K562 (cell line): Measurements from ENCODE around the gene GJC2. TPM values are rescaled to one million over a fixed set of nuclear protein-coding genes. Genes with fewer than 3 reads are reported as not detected.

ENCODE experiments used
- ARHGAP35 ChIP-seq: fragments of 450-650 bp; IDR thresholded peaks from 2 replicates; pipeline ENCODE4 v1.6.1; 2018; ENCODE audit not compliant: partially characterized antibody
- ARID1B ChIP-seq: fragments of 450-650 bp; IDR thresholded peaks from 2 replicates; pipeline ENCODE4 v1.6.1; 2016; ENCODE audit warnings: antibody characterized with exemption, mild to moderate bottlenecking, inconsistent platforms
- ETS1 ChIP-seq: conservative IDR thresholded peaks from 2 replicates; pipeline ENCODE4 v1.6.1; 2011; ENCODE audit warnings: low read depth, mild to moderate bottlenecking, low read length; ENCODE audit not compliant: control insufficient read depth
- EZH2 ChIP-seq: IDR thresholded peaks from 2 replicates; pipeline ENCODE4 v1.6.1; 2012; ENCODE audit warnings: low read depth, mild to moderate bottlenecking, inconsistent platforms, low read length, borderline replicate concordance
- FOXJ3 ChIP-seq: sonication (generic); formaldehyde crosslinking; IDR thresholded peaks from 2 replicates; pipeline ENCODE4 v1.4.0; 2020; ENCODE audit warnings: mild to moderate bottlenecking, missing genetic modification reagents
- GABPA ChIP-seq: fragments of 200-800 bp; sonication (Bioruptor generic); conservative IDR thresholded peaks from 2 replicates; pipeline ENCODE4 v1.6.1; 2016; ENCODE audit warnings: low read depth, missing genetic modification characterization, missing compliant biosample characterization
- GTF2E2 ChIP-seq: fragments of 200-800 bp; sonication (Bioruptor generic); IDR thresholded peaks from 2 replicates; pipeline ENCODE4 v1.6.1; 2016; ENCODE audit warnings: missing genetic modification characterization, missing compliant biosample characterization
- MAFF ChIP-seq: IDR thresholded peaks from 2 replicates; pipeline ENCODE4 v1.6.1; 2012; ENCODE audit warnings: low read length, improper control_type of control experiment
- MEIS2 ChIP-seq: fragments of 450-650 bp; IDR thresholded peaks from 2 replicates; pipeline ENCODE4 v1.6.1; 2014; ENCODE audit warnings: mild to moderate bottlenecking; ENCODE audit not compliant: partially characterized antibody
- NCOA6 ChIP-seq: fragments of 450-650 bp; IDR thresholded peaks from 2 replicates; pipeline ENCODE4 v1.6.1; 2017; ENCODE audit warnings: mild to moderate bottlenecking
- PHF20 ChIP-seq: fragments of 450-650 bp; IDR thresholded peaks from 2 replicates; pipeline ENCODE4 v1.6.1; 2018; ENCODE audit not compliant: partially characterized antibody
- PHF21A ChIP-seq: fragments of 450-650 bp; IDR thresholded peaks from 2 replicates; pipeline ENCODE4 v1.6.1; 2017; ENCODE audit warnings: low read depth, borderline replicate concordance
- PKNOX1 ChIP-seq: fragments of 450-650 bp; IDR thresholded peaks from 2 replicates; pipeline ENCODE4 v1.6.1; 2016
- RBFOX2 ChIP-seq: fragments of 200-400 bp; formaldehyde crosslinking; IDR thresholded peaks from 2 replicates; pipeline ENCODE4 v1.6.1; 2017; ENCODE audit warnings: low read depth, mild to moderate bottlenecking, low read length, moderate library complexity
- RNF2 ChIP-seq: sonication (generic); IDR thresholded peaks from 2 replicates; pipeline ENCODE4 v1.6.1; 2016
- SAP30 ChIP-seq: fragments of 200-600 bp; sonication (generic); IDR thresholded peaks from 2 replicates; pipeline ENCODE4 v1.6.1; 2012; ENCODE audit warnings: borderline replicate concordance, low read depth, mild to moderate bottlenecking, moderate library complexity, low read length, control low read depth, inconsistent platforms; ENCODE audit not compliant: insufficient read depth, poor library complexity, severe bottlenecking
- SMARCB1 ChIP-seq: IDR thresholded peaks from 2 replicates; pipeline ENCODE4 v1.6.1; 2011; ENCODE audit warnings: improper control_type of control experiment, low read depth; ENCODE audit not compliant: insufficient read length
- SMARCE1 ChIP-seq: fragments of 450-650 bp; IDR thresholded peaks from 2 replicates; pipeline ENCODE4 v1.7.1; 2016; ENCODE audit warnings: mild to moderate bottlenecking
- TAF15 ChIP-seq: fragments of 200-400 bp; formaldehyde crosslinking; IDR thresholded peaks from 2 replicates; pipeline ENCODE4 v1.6.1; 2017; ENCODE audit warnings: mild to moderate bottlenecking, low read depth, low read length, moderate library complexity
- THRAP3 ChIP-seq: fragments of 450-650 bp; IDR thresholded peaks from 2 replicates; pipeline ENCODE4 v1.6.1; 2016; ENCODE audit warnings: mild to moderate bottlenecking, inconsistent platforms, borderline replicate concordance
- ZNF174 ChIP-seq: fragments of 250-450 bp; sonication (Bioruptor Pico); IDR thresholded peaks from 2 replicates; pipeline ENCODE4 v1.4.0; 2020; ENCODE audit warnings: mild to moderate bottlenecking
- ZNF3 ChIP-seq: fragments of 250-450 bp; sonication (Bioruptor Pico); IDR thresholded peaks from 2 replicates; pipeline ENCODE4 v1.5.0; 2021; ENCODE audit warnings: mild to moderate bottlenecking, moderate library complexity
- ZNF507 ChIP-seq: conservative IDR thresholded peaks from 2 replicates; pipeline ENCODE4 v1.6.1; 2017; ENCODE audit warnings: missing genetic modification characterization, missing compliant biosample characterization
- ZNF512 ChIP-seq: IDR thresholded peaks from 2 replicates; pipeline ENCODE4 v1.6.1; 2016; ENCODE audit warnings: missing genetic modification characterization, missing compliant biosample characterization
- ZNF551 ChIP-seq: fragments of 250-450 bp; sonication (Bioruptor Pico); IDR thresholded peaks from 2 replicates; pipeline ENCODE4 v1.5.0; 2021; ENCODE audit warnings: mild to moderate bottlenecking, moderate library complexity
- ZNF764 ChIP-seq: fragments of 250-450 bp; sonication (Bioruptor Pico); IDR thresholded peaks from 2 replicates; pipeline ENCODE4 v1.4.0; 2020; ENCODE audit warnings: low read depth, mild to moderate bottlenecking, moderate library complexity
- ZSCAN32 ChIP-seq: fragments of 450-650 bp; formaldehyde crosslinking; IDR thresholded peaks from 2 replicates; pipeline ENCODE4 v1.4.0; 2020; ENCODE audit warnings: mild to moderate bottlenecking, moderate library complexity
- polyA plus RNA-seq, 8 experiments: library from polyadenylated mRNA; depleted of rRNA in 4 of 8; stranded (reverse) in 5 of 8; unstranded in 3 of 8; fragments of >200 nt; fragmentation: Nextera tagmentation in 2 of 8; fragmentation: Illumina TruSeq in 1 of 8; extraction: Ambion mirVana in 2 of 8; extraction: Trizol in 1 of 8; gene quantifications; 2 replicates each; pipeline versions ENCODE4 v1.2.1 to v1.2.3, GENCODE V29; 2011 to 2014; ENCODE audit warnings: inconsistent platforms in 1 of 8, missing spikeins in 1 of 8
- total RNA-seq, 7 experiments: library from RNA; depleted of rRNA in 6 of 7; stranded (reverse); fragments of >200 nt in 6 of 7; fragmentation: Illumina TruSeq in 2 of 7; extraction: Trizol in 2 of 7; gene quantifications; 2 replicates each; pipeline versions ENCODE4 v1.2.1 to v1.2.3, GENCODE V29; 2011 to 2021; ENCODE audit warnings: low replicate concordance in 1 of 7

Gene GJC2
- total and polyA plus RNA-seq, 9 of the 15 experiments (the other 6 are each of a cell fraction or from before 2014, with no cell fraction given) = 0.03 to 0.62 (median 0.11) TPM; not detected in 2

- peak; percentile 25; the same call in 1 of the 2 replicates for TF ChIP-seq PKNOX1
- no peak for TF ChIP-seq MAFF
- TF ChIP-seq THRAP3 = 0 out of 2 replicates have a peak, but pooled peaks have one; percentile 58
- no peak for TF ChIP-seq MEIS2
- TF ChIP-seq EZH2 = no peak
- no peak for TF ChIP-seq FOXJ3 (CRISPR knock-in tag)
- TF ChIP-seq ZNF3 = no peak
- TF ChIP-seq ZNF764 = no peak
- no peak for TF ChIP-seq RBFOX2
- TF ChIP-seq GTF2E2 (tag) = no peak
- peak; percentile 59; the same call in 1 of the 2 replicates for TF ChIP-seq RNF2
- TF ChIP-seq PHF20 = no peak
- no peak for TF ChIP-seq GABPA (tag)
- TF ChIP-seq ZSCAN32 = no peak
- no peak for TF ChIP-seq ZNF507 (tag)
- peak; percentile 88 for TF ChIP-seq ETS1
- TF ChIP-seq NCOA6 = no peak
- TF ChIP-seq ARHGAP35 = no peak
- TF ChIP-seq SAP30 = no peak
- TF ChIP-seq ARID1B = peak; percentile 93
- no peak for TF ChIP-seq ZNF174 (CRISPR knock-in tag)
- no peak for TF ChIP-seq ZNF512 (tag)
- no peak for TF ChIP-seq SMARCB1
- TF ChIP-seq TAF15 = no peak
- TF ChIP-seq PHF21A = no peak
- TF ChIP-seq SMARCE1 = peak; percentile 87
- TF ChIP-seq ZNF551 (CRISPR knock-in tag) = no peak
These were observed 29.3 kb downstream of the GJC2 start (continued) for GRCh38 chr1:228178737-228179684.
